Parathyroid adenoma (tissue), 2 donors: Measurements from ENCODE around the gene AFF3.

Experiments
- H2AFZ ChIP-seq: fragments of 300-600 bp; sonication (generic); one replicate; pipeline ENCODE4 v1.7.0; 2017; ENCODE audit warnings: antibody characterized with exemption, mild to moderate bottlenecking
- H3K27ac ChIP-seq: fragments of 300-600 bp; sonication (generic); one replicate; pipeline ENCODE4 v1.7.0; 2017
- H3K27me3 ChIP-seq: fragments of 300-600 bp; sonication (generic); one replicate; pipeline ENCODE4 v1.7.0; 2017; ENCODE audit warnings: low read length; ENCODE audit not compliant: control insufficient read depth, insufficient read depth
- H3K36me3 ChIP-seq: fragments of 300-600 bp; sonication (generic); one replicate; pipeline ENCODE4 v1.7.0; 2017; ENCODE audit warnings: low read length; ENCODE audit not compliant: control insufficient read depth, insufficient read depth
- H3K4me1 ChIP-seq: fragments of 300-600 bp; sonication (generic); one replicate; pipeline ENCODE4 v1.7.0; 2017; ENCODE audit warnings: control low read depth
- H3K4me2 ChIP-seq: fragments of 300-600 bp; sonication (generic); one replicate; pipeline ENCODE4 v1.7.0; 2017; ENCODE audit warnings: low read length
- H3K4me3 ChIP-seq: fragments of 300-600 bp; sonication (generic); one replicate; pipeline ENCODE4 v1.7.0; 2017; ENCODE audit warnings: low read depth, low read length
- H3K79me2 ChIP-seq: fragments of 300-600 bp; sonication (generic); one replicate; pipeline ENCODE4 v1.7.0; 2017; ENCODE audit warnings: control low read depth
- H3K9ac ChIP-seq: fragments of 300-600 bp; sonication (generic); one replicate; pipeline ENCODE4 v1.7.0; 2017; ENCODE audit warnings: mild to moderate bottlenecking
- H3K9me3 ChIP-seq: fragments of 300-600 bp; sonication (generic); one replicate; pipeline ENCODE4 v1.7.0; 2017; ENCODE audit warnings: low read length; ENCODE audit not compliant: control insufficient read depth
- CTCF ChIP-seq: fragments of 300-600 bp; sonication (generic); IDR thresholded peaks from one replicate; pipeline ENCODE4 v1.7.0; 2017; ENCODE audit warnings: antibody characterized with exemption, mild to moderate bottlenecking
- donor health status: primary hyperparathyroidism.

The AFF3 gene

GRCh38 chr2:100075532-100075931, 66.9 kb downstream of the AFF3 start:
- no peak overlapping the region for H3K4me3 ChIP-seq
- H3K9me3 ChIP-seq = no peaks in the 10 kb centered on the region
- no peak overlapping the region for H3K27ac ChIP-seq
- no peaks in the 10 kb centered on the region for H3K36me3 ChIP-seq
- TF ChIP-seq CTCF = no peak
- H3K4me2 ChIP-seq = no peak overlapping the region
- no peaks in the 10 kb centered on the region for H3K27me3 ChIP-seq
- no peak overlapping the region for H2AFZ ChIP-seq
- no peaks in the 10 kb centered on the region for H3K4me1 ChIP-seq
- H3K79me2 ChIP-seq = no peaks in the 10 kb centered on the region
- H3K9ac ChIP-seq = no peak overlapping the region

- H3K9me3 ChIP-seq = no peaks in the 10 kb centered on the region
Observed at GRCh38 chr2:100073110-100073509, 69.3 kb downstream of the AFF3 start.

GRCh38 chr2:100072503-100072902, 69.9 kb downstream of the AFF3 start:
- Histone ChIP-seq H3K9me3 (no peaks in the 10 kb centered on the region), H3K4me2 (no peak overlapping the region), H3K4me1 (no peaks in the 10 kb centered on the region), H3K4me3 (no peak overlapping the region), H3K79me2 (no peaks in the 10 kb centered on the region), H3K36me3 (no peaks in the 10 kb centered on the region), H3K27me3 (no peaks in the 10 kb centered on the region), H3K27ac (no peak overlapping the region), H3K9ac (no peak overlapping the region), H2AFZ (no peak overlapping the region)
- TF ChIP-seq CTCF = no peak

More at GRCh38 chr2:100073110-100073509, 69.3 kb downstream of the AFF3 start:
- no peak overlapping the region for H3K4me3 ChIP-seq
- H2AFZ ChIP-seq = no peak overlapping the region
- no peaks in the 10 kb centered on the region for H3K27me3 ChIP-seq
- H3K27ac ChIP-seq = no peak overlapping the region
- H3K79me2 ChIP-seq = no peaks in the 10 kb centered on the region
- no peaks in the 10 kb centered on the region for H3K36me3 ChIP-seq
- no peaks in the 10 kb centered on the region for H3K4me1 ChIP-seq
- TF ChIP-seq CTCF = no peak
- H3K9ac ChIP-seq = no peak overlapping the region
- no peak overlapping the region for H3K4me2 ChIP-seq

- H3K4me1 ChIP-seq = no peaks in the 10 kb centered on the region
- H3K27me3 ChIP-seq = no peaks in the 10 kb centered on the region
- no peak overlapping the region for H3K27ac ChIP-seq
- no peak overlapping the region for H2AFZ ChIP-seq
- H3K9me3 ChIP-seq = no peaks in the 10 kb centered on the region
- H3K4me2 ChIP-seq = no peak overlapping the region
- no peak for TF ChIP-seq CTCF
- H3K79me2 ChIP-seq = no peaks in the 10 kb centered on the region
- no peaks in the 10 kb centered on the region for H3K36me3 ChIP-seq
- H3K9ac ChIP-seq = no peak overlapping the region
- H3K4me3 ChIP-seq = no peak overlapping the region
Observed at GRCh38 chr2:100071335-100072043, 70.9 kb downstream of the AFF3 start.

GRCh38 chr2:100070078-100070477, 72.3 kb downstream of the AFF3 start:
- no peaks in the 10 kb centered on the region for H3K36me3 ChIP-seq
- no peak overlapping the region for H3K4me3 ChIP-seq
- H3K9me3 ChIP-seq = no peaks in the 10 kb centered on the region
- no peak overlapping the region for H3K27ac ChIP-seq
- no peaks in the 10 kb centered on the region for H3K27me3 ChIP-seq
- H3K9ac ChIP-seq = no peak overlapping the region
- H3K4me2 ChIP-seq = no peak overlapping the region
- H3K79me2 ChIP-seq = no peaks in the 10 kb centered on the region
- H2AFZ ChIP-seq = no peak overlapping the region
- TF ChIP-seq CTCF = no peak
- H3K4me1 ChIP-seq = no peaks in the 10 kb centered on the region
